ENCODE data around the gene ADAMTS2. TPM values are rescaled to one million over a fixed set of nuclear protein-coding genes. Genes with fewer than 3 reads are reported as not detected.

ADAMTS2 gene
- total and polyA plus RNA-seq, 2 of the 4 experiments (the other 2 are of a cell fraction), result 19.0 to 58.8 TPM

DNA sequence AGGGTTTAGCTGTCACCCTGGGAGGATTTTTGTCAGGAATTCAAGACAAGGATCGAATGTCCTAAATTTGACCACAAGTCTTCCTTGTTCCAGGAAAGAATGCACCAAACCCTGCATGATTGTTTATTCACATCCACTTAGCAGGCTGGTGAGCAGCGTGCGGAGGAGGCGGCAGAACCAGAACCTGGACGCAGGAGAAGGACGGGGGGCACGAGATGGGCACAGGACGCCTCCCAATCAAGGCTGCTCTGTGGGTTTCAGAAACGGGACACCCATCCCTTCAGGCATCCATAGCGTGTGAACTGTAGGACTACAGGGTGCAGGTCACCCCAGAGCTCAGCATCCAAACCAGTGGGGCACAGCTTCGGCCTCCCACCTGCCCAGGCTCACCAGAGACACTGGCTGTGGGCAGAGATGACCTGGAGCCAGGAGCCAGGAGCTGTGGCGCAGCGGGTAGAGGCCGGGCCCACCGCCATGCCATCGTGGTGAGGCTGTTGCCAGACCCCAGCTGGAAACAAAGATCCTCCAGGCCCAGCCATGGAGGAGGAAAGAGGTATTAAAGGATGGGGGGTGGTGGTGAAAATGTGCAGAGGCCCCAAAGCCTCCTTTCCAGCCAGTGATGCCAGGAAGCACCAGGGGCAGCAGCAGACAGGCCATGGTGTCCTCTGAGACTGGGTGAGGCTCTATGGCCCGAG, 32.3 kb upstream of the ADAMTS2 start (continued):
- TF ChIP-seq RAD21 (IDR thresholded peaks at IDR 0.05; ENCODE audit: low read length), result no peak

- Histone ChIP-seq H3K9me3 (ENCODE audit: control insufficient read depth, insufficient read depth, low read length) (no peaks in the 10 kb centered on the region), H2BK15ac (ENCODE audit: low read depth, low read length) (no peak overlapping the region; the same call in 2 of the 3 replicates), H3K4me1 (ENCODE audit: control insufficient read depth, insufficient read depth, low read length) (peaks cover 27% of the 10 kb centered on the region), H3K4me3 (ENCODE audit: insufficient read depth, low read depth, low read length) (no peak overlapping the region), H3K23ac (ENCODE audit: low read depth, low read length) (no peak overlapping the region), H2BK5ac (ENCODE audit: low read depth, low read length, poor library complexity, severe bottlenecking) (peak overlapping the region; percentile 33), H3K56ac (ENCODE audit: extremely low read depth, insufficient read depth, low read length) (no peak overlapping the region), H3K36me3 (ENCODE audit: control insufficient read depth, insufficient read depth, low read length) (no peaks in the 10 kb centered on the region), H3K27ac (ENCODE audit: insufficient read depth, low read length) (no peak overlapping the region), H2AK5ac (ENCODE audit: low read depth, low read length) (peak overlapping the region; percentile 86; the same call in 1 of the 2 replicates), H4K8ac (ENCODE audit: low read depth in 2 of 2, low read length in 2 of 2) (peak overlapping the region in 1 of 2 experiments; percentile 63; a peak in 2 of 4 replicates), H2BK20ac (ENCODE audit: low read depth, low read length) (peak overlapping the region; percentile 34), H3K79me1 (ENCODE audit: low read depth in 1 of 2, low read length in 2 of 2) (peaks cover 4 to 20% of the 10 kb centered on the region in 2 experiments; a peak in 3 of 4 replicates), H3K9ac (ENCODE audit: low read depth, low read length) (no peak overlapping the region), H3K18ac (ENCODE audit: low read depth, low read length) (no peak overlapping the region), H4K91ac (ENCODE audit: insufficient read depth, low read depth, low read length) (peak overlapping the region; percentile 58), H2AK9ac (replicated peaks; ENCODE audit: low read depth, low read length, poor library complexity) (peak overlapping the region; percentile 75), H3K4ac (ENCODE audit: low read depth, low read length) (peak overlapping the region; percentile 71), H3K27me3 (ENCODE audit: control insufficient read depth, insufficient read depth, low read length) (no peaks in the 10 kb centered on the region), H4K20me1 (ENCODE audit: insufficient read depth, low read length) (no peaks in the 10 kb centered on the region), H3K4me2 (ENCODE audit: low read depth, low read length) (no peak overlapping the region), H2AFZ (replicated peaks; ENCODE audit: low read length, poor library complexity) (peak overlapping the region; percentile 53), H4K5ac (ENCODE audit: low read depth, low read length) (no peak overlapping the region), H3K14ac (replicated peaks; ENCODE audit: low read depth, low read length) (peak overlapping the region; percentile 9; the same call in 1 of the 2 replicates), H3K9me1 (ENCODE audit: insufficient read depth, low read length) (peaks cover 17% of the 10 kb centered on the region), H2BK120ac (ENCODE audit: low read depth, low read length) (peak overlapping the region; percentile 86)
- WGBS, 2 experiments (ENCODE audit: extremely low coverage in 2 of 2, insufficient read length in 1 of 2), result 75% methylated on average over 9 of the region's 19 CpGs; no CpG with 5 or more reads in 1 of the 2 experiments
- no peak for ATAC-seq (ENCODE audit: low read depth)
- intact Hi-C loops (cut with micrococcal nuclease), result no loop called here
- TF ChIP-seq RFX5 (IDR thresholded peaks at IDR 0.05; ENCODE audit: low read depth, low read length), result no peak
- no peak for TF ChIP-seq RAD21 (IDR thresholded peaks at IDR 0.05; ENCODE audit: low read length)
- TF ChIP-seq, protein P1, sequence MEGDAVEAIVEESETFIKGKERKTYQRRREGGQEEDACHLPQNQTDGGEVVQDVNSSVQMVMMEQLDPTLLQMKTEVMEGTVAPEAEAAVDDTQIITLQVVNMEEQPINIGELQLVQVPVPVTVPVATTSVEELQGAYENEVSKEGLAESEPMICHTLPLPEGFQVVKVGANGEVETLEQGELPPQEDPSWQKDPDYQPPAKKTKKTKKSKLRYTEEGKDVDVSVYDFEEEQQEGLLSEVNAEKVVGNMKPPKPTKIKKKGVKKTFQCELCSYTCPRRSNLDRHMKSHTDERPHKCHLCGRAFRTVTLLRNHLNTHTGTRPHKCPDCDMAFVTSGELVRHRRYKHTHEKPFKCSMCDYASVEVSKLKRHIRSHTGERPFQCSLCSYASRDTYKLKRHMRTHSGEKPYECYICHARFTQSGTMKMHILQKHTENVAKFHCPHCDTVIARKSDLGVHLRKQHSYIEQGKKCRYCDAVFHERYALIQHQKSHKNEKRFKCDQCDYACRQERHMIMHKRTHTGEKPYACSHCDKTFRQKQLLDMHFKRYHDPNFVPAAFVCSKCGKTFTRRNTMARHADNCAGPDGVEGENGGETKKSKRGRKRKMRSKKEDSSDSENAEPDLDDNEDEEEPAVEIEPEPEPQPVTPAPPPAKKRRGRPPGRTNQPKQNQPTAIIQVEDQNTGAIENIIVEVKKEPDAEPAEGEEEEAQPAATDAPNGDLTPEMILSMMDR (conservative IDR thresholded peaks at IDR 0.05; ENCODE audit: low read depth, low read length), result no peak
- POLR2A ChIA-PET (ENCODE audit: unreplicated experiment), result no interaction called here
- in situ Hi-C loops (cut with MboI; ENCODE audit: low sequenced_read_pairs), result no loop called here
- DNase-seq, result no peak
- BruUV-seq (replicated peaks), result no TSS peak
- CTCF ChIA-PET, result interaction anchor here (0.6 kb wide), 1 partner anchor 18 kb away, joined by 3 read pairs; no protein-coding TSS in a partner anchor
- dilution Hi-C loops (cut with HindIII; ENCODE audit: low sequenced_read_pairs, unreplicated experiment), result no loop called here
These were observed 31.6 kb upstream of the ADAMTS2 start for GRCh38 chr5:179376701-179377420.
